ENCODE measurements around the gene GJA3. TPM values are rescaled to one million over a fixed set of nuclear protein-coding genes. Genes with fewer than 3 reads are reported as not detected.

The GJA3 gene
- total RNA-seq, 1 donor from 2014 or later = not detected

- no peaks in the 10 kb centered on the region for H3K9me3 ChIP-seq
- H3K27ac ChIP-seq = no peak overlapping the region
- TF ChIP-seq CTCF (IDR thresholded peaks at IDR 0.05) = no peak
- H3K36me3 ChIP-seq = no peaks in the 10 kb centered on the region
- H3K27me3 ChIP-seq = peaks cover 76% of the 10 kb centered on the region
- peak; percentile 19 for ATAC-seq
- DNase-seq = no peak
- intact Hi-C loops (cut with DNase I) = no loop called here
- H3K4me3 ChIP-seq = no peak overlapping the region
- H3K4me1 ChIP-seq = peaks cover 3% of the 10 kb centered on the region
These were observed 20.4 kb downstream of the GJA3 start for GRCh38 chr13:20140487-20140886.

- H3K9me3 ChIP-seq = no peaks in the 10 kb centered on the region
- H3K27ac ChIP-seq = no peak overlapping the region
- no peak for TF ChIP-seq CTCF (IDR thresholded peaks at IDR 0.05)
- ATAC-seq (no peak), DNase-seq (no peak)
- H3K4me3 ChIP-seq = no peak overlapping the region
- intact Hi-C loops (cut with DNase I) = no loop called here
- peaks cover 3% of the 10 kb centered on the region for H3K4me1 ChIP-seq
- no peaks in the 10 kb centered on the region for H3K36me3 ChIP-seq
- peaks cover 66% of the 10 kb centered on the region for H3K27me3 ChIP-seq
These were observed 23.0 kb downstream of the GJA3 start for GRCh38 chr13:20137875-20138274.

- peak; percentile 43 for TF ChIP-seq CTCF (IDR thresholded peaks at IDR 0.05)
- H3K4me3 ChIP-seq = no peak overlapping the region
- no peaks in the 10 kb centered on the region for H3K36me3 ChIP-seq
- no peak overlapping the region for H3K27ac ChIP-seq
- peaks cover 59% of the 10 kb centered on the region for H3K27me3 ChIP-seq
- ATAC-seq = peak; percentile 90
- intact Hi-C loops (cut with DNase I) = no loop called here
- peaks cover 3% of the 10 kb centered on the region for H3K4me1 ChIP-seq
- H3K9me3 ChIP-seq = no peaks in the 10 kb centered on the region
- peak; percentile 81 for DNase-seq
These were observed 23.8 kb downstream of the GJA3 start for GRCh38 chr13:20136781-20137703.

- DNase-seq = no peak
- intact Hi-C loops (cut with DNase I) = no loop called here
- no peak overlapping the region for H3K4me3 ChIP-seq
- ATAC-seq = no peak
- H3K27me3 ChIP-seq = peaks cover 52% of the 10 kb centered on the region
- no peaks in the 10 kb centered on the region for H3K9me3 ChIP-seq
- peaks cover 3% of the 10 kb centered on the region for H3K4me1 ChIP-seq
- no peak for TF ChIP-seq CTCF (IDR thresholded peaks at IDR 0.05)
- no peak overlapping the region for H3K27ac ChIP-seq
- no peaks in the 10 kb centered on the region for H3K36me3 ChIP-seq
These were observed 26.1 kb downstream of the GJA3 start for GRCh38 chr13:20134732-20135131.

- ATAC-seq (no peak), DNase-seq (no peak)
- Histone ChIP-seq H3K27ac (no peak overlapping the region), H3K9me3 (no peaks in the 10 kb centered on the region), H3K36me3 (no peaks in the 10 kb centered on the region), H3K27me3 (peaks cover 51% of the 10 kb centered on the region), H3K4me3 (no peak overlapping the region), H3K4me1 (peaks cover 12% of the 10 kb centered on the region)
- intact Hi-C loops (cut with DNase I) = no loop called here
- TF ChIP-seq CTCF (IDR thresholded peaks at IDR 0.05) = no peak
These were observed 28.7 kb downstream of the GJA3 start for GRCh38 chr13:20132052-20132634.
